ENCODE data around the gene RPS21.

The RPS21 gene

GRCh38 chr20:62430866-62431447, 44.1 kb downstream of the RPS21 start:
- Histone ChIP-seq H2AFZ (ENCODE audit: low read depth, low read length) (no peak overlapping the region), H3K36me3 (ENCODE audit: insufficient read depth, low read length) (no peaks in the 10 kb centered on the region), H3K4me3 (ENCODE audit: low read length) (no peak overlapping the region), H3K4me1 (ENCODE audit: insufficient read depth, low read length) (no peaks in the 10 kb centered on the region), H3K27me3 (ENCODE audit: insufficient read depth, low read length) (peaks cover 48% of the 10 kb centered on the region), H3K9me3 (ENCODE audit: low read length) (peaks cover 5% of the 10 kb centered on the region)

- Histone ChIP-seq H3K4me3 (ENCODE audit: low read length) (no peak overlapping the region), H3K4me1 (ENCODE audit: insufficient read depth, low read length) (no peaks in the 10 kb centered on the region), H3K27me3 (ENCODE audit: insufficient read depth, low read length) (peaks cover 47% of the 10 kb centered on the region), H3K9me3 (ENCODE audit: low read length) (peaks cover 8% of the 10 kb centered on the region), H2AFZ (ENCODE audit: low read depth, low read length) (no peak overlapping the region), H3K36me3 (ENCODE audit: insufficient read depth, low read length) (no peaks in the 10 kb centered on the region)
Observed at GRCh38 chr20:62433658-62434497, 47.0 kb downstream of the RPS21 start.

- Histone ChIP-seq H3K4me3 (ENCODE audit: low read length) (no peak overlapping the region), H3K27me3 (ENCODE audit: insufficient read depth, low read length) (peaks cover 55% of the 10 kb centered on the region), H3K9me3 (ENCODE audit: low read length) (peaks cover 8% of the 10 kb centered on the region), H3K36me3 (ENCODE audit: insufficient read depth, low read length) (no peaks in the 10 kb centered on the region), H2AFZ (ENCODE audit: low read depth, low read length) (no peak overlapping the region), H3K4me1 (ENCODE audit: insufficient read depth, low read length) (no peaks in the 10 kb centered on the region)
Observed at GRCh38 chr20:62436692-62437091, 49.8 kb downstream of the RPS21 start.

GRCh38 chr20:62437496-62437895, 50.6 kb downstream of the RPS21 start:
- Histone ChIP-seq H2AFZ (ENCODE audit: low read depth, low read length) (no peak overlapping the region), H3K27me3 (ENCODE audit: insufficient read depth, low read length) (peaks cover 53% of the 10 kb centered on the region), H3K4me1 (ENCODE audit: insufficient read depth, low read length) (no peaks in the 10 kb centered on the region), H3K4me3 (ENCODE audit: low read length) (no peak overlapping the region), H3K36me3 (ENCODE audit: insufficient read depth, low read length) (no peaks in the 10 kb centered on the region), H3K9me3 (ENCODE audit: low read length) (peaks cover 5% of the 10 kb centered on the region)

- peaks cover 3% of the 10 kb centered on the region for H3K9me3 ChIP-seq (ENCODE audit: low read length)
- no peak overlapping the region for H2AFZ ChIP-seq (ENCODE audit: low read depth, low read length)
- no peaks in the 10 kb centered on the region for H3K4me1 ChIP-seq (ENCODE audit: insufficient read depth, low read length)
- H3K27me3 ChIP-seq (ENCODE audit: insufficient read depth, low read length) = peaks cover 53% of the 10 kb centered on the region
- H3K4me3 ChIP-seq (ENCODE audit: low read length) = no peak overlapping the region
- no peaks in the 10 kb centered on the region for H3K36me3 ChIP-seq (ENCODE audit: insufficient read depth, low read length)
Observed at GRCh38 chr20:62437927-62438326, 51.0 kb downstream of the RPS21 start.

Measured in neuron (in vitro differentiated cells).